ENCODE measurements around the gene DCAF4L1. TPM values are rescaled to one million over a fixed set of nuclear protein-coding genes. Genes with fewer than 3 reads are reported as not detected.

Gene DCAF4L1
- total and polyA plus RNA-seq, 2 donors from 2014 or later, result 0.16 to 0.28 TPM

- peaks cover 0 to 2% (median 0%) of the 10 kb centered on the region in 3 donors for H3K36me3 ChIP-seq (ENCODE audit: control insufficient read depth in 2 of 3, insufficient read depth in 3 of 3, low read length in 3 of 3)
- intact Hi-C loops (cut with DNase I), result no loop called here
- FAIRE-seq (no peak), DNase-seq (no peak)
- no peak for TF ChIP-seq CTCF (IDR thresholded peaks at IDR 0.05; ENCODE audit: borderline replicate concordance, extremely low read depth, insufficient read depth)
- no peak overlapping the region for H3K4me3 ChIP-seq (ENCODE audit: low read length in 3 of 3)
- H3K27me3 ChIP-seq (ENCODE audit: control insufficient read depth, insufficient read depth, low read length), result no peaks in the 10 kb centered on the region
- no peak overlapping the region for H3K27ac ChIP-seq (ENCODE audit: low read depth in 2 of 2, low read length in 2 of 2)
- no peak overlapping the region for H3K9ac ChIP-seq (ENCODE audit: low read length in 3 of 3)
- H3K9me3 ChIP-seq (ENCODE audit: control insufficient read depth in 2 of 3, insufficient read depth in 1 of 3, low read length in 3 of 3), result no peaks in the 10 kb centered on the region
- H3K4me1 ChIP-seq (ENCODE audit: control insufficient read depth in 2 of 3, insufficient read depth in 2 of 3, low read depth in 1 of 3, low read length in 3 of 3), result peaks cover 0 to 3% (median 0%) of the 10 kb centered on the region in 3 donors
These were observed 16.5 kb downstream of the DCAF4L1 start for GRCh38 chr4:41998019-41998418.

- Histone ChIP-seq H3K9ac (ENCODE audit: low read length in 3 of 3) (no peak overlapping the region), H3K4me3 (ENCODE audit: low read length in 3 of 3) (no peak overlapping the region), H3K27me3 (ENCODE audit: control insufficient read depth, insufficient read depth, low read length) (no peaks in the 10 kb centered on the region), H3K36me3 (ENCODE audit: control insufficient read depth in 2 of 3, insufficient read depth in 3 of 3, low read length in 3 of 3) (peaks cover 0 to 4% (median 2%) of the 10 kb centered on the region in 3 donors), H3K9me3 (ENCODE audit: control insufficient read depth in 2 of 3, insufficient read depth in 1 of 3, low read length in 3 of 3) (no peaks in the 10 kb centered on the region), H3K4me1 (ENCODE audit: control insufficient read depth in 2 of 3, insufficient read depth in 2 of 3, low read depth in 1 of 3, low read length in 3 of 3) (no peaks in the 10 kb centered on the region), H3K27ac (ENCODE audit: low read depth in 2 of 2, low read length in 2 of 2) (no peak overlapping the region)
- TF ChIP-seq CTCF (IDR thresholded peaks at IDR 0.05; ENCODE audit: borderline replicate concordance, extremely low read depth, insufficient read depth), result no peak
- intact Hi-C loops (cut with DNase I), result no loop called here
- DNase-seq, result no peak
- no peak for FAIRE-seq
These were observed 17.8 kb downstream of the DCAF4L1 start for GRCh38 chr4:41999321-41999720.

GRCh38 chr4:42008011-42008786 lies 26.6 kb downstream of the DCAF4L1 start:
- no peaks in the 10 kb centered on the region for H3K27me3 ChIP-seq (ENCODE audit: control insufficient read depth, insufficient read depth, low read length)
- H3K9me3 ChIP-seq (ENCODE audit: control insufficient read depth in 2 of 3, insufficient read depth in 1 of 3, low read length in 3 of 3), result no peaks in the 10 kb centered on the region
- no peak overlapping the region for H3K9ac ChIP-seq (ENCODE audit: low read length in 3 of 3)
- H3K27ac ChIP-seq (ENCODE audit: low read depth in 2 of 2, low read length in 2 of 2), result no peak overlapping the region
- intact Hi-C loops (cut with DNase I), result no loop called here
- FAIRE-seq, result no peak
- no peak for TF ChIP-seq CTCF (IDR thresholded peaks at IDR 0.05; ENCODE audit: borderline replicate concordance, extremely low read depth, insufficient read depth)
- H3K4me3 ChIP-seq (ENCODE audit: low read length in 3 of 3), result no peak overlapping the region
- H3K4me1 ChIP-seq (ENCODE audit: control insufficient read depth in 2 of 3, insufficient read depth in 2 of 3, low read depth in 1 of 3, low read length in 3 of 3), result no peaks in the 10 kb centered on the region
- peaks cover 0 to 5% (median 0%) of the 10 kb centered on the region in 3 donors for H3K36me3 ChIP-seq (ENCODE audit: control insufficient read depth in 2 of 3, insufficient read depth in 3 of 3, low read length in 3 of 3)
- DNase-seq, result no peak
